Keratinocyte (primary cell): ENCODE data around the gene CNIH2. TPM values are rescaled to one million over a fixed set of nuclear protein-coding genes. Genes with fewer than 3 reads are reported as not detected.

Source experiments
- DNase-seq: peaks from one replicate; pipeline ENCODE4 v3.0.0-alpha.2; 2011; ENCODE audit warnings: low read depth, missing footprints, low spot score
- FAIRE-seq: peaks from 2 replicates; lab custom pipeline; 2011; peaks lifted over from hg19 to GRCh38; lab: Jason Lieb, UNC
- H2AFZ ChIP-seq: 2 replicates; pipeline ENCODE4 v1.6.0; 2012; ENCODE audit warnings: low read length, control low read depth, inconsistent platforms; ENCODE audit not compliant: control insufficient read depth
- H3K27ac ChIP-seq: 2 replicates; pipeline ENCODE4 v1.5.1; 2011; ENCODE audit warnings: low read length; ENCODE audit not compliant: control insufficient read depth, insufficient read depth
- H3K27me3 ChIP-seq: 3 replicates; pipeline ENCODE4 v1.6.0; 2011; ENCODE audit warnings: low read length; ENCODE audit not compliant: control insufficient read depth, insufficient read depth; ENCODE audit errors: extremely low read depth
- H3K36me3 ChIP-seq, 2 experiments: 2 replicates in 1 of 2; 3 replicates in 1 of 2; pipeline ENCODE4 v1.5.1; 2011; ENCODE audit warnings: low read length in 2 of 2, mild to moderate bottlenecking in 1 of 2; ENCODE audit not compliant: control insufficient read depth in 2 of 2, insufficient read depth in 2 of 2; ENCODE audit errors: extremely low read depth in 1 of 2
- H3K4me1 ChIP-seq: 3 replicates; pipeline ENCODE4 v1.5.1; 2011; ENCODE audit warnings: low read length; ENCODE audit not compliant: control insufficient read depth, insufficient read depth; ENCODE audit errors: extremely low read depth
- H3K4me2 ChIP-seq: 3 replicates; pipeline ENCODE4 v1.6.0; 2011; ENCODE audit warnings: low read depth, low read length; ENCODE audit not compliant: control insufficient read depth, insufficient read depth; ENCODE audit errors: extremely low read depth
- H3K4me3 ChIP-seq, 3 experiments: fragments of 200-600 bp in 1 of 3; sonication (generic) in 1 of 3; 2 replicates in 2 of 3; 3 replicates in 1 of 3; pipeline ENCODE4 v1.5.1; 2011 to 2016; ENCODE audit warnings: low read length in 3 of 3, mild to moderate bottlenecking in 3 of 3, control low read depth in 2 of 3, inconsistent platforms in 1 of 3, low read depth in 1 of 3, mixed read lengths in 1 of 3, mixed run types in 1 of 3, moderate library complexity in 1 of 3; ENCODE audit not compliant: control insufficient read depth in 2 of 3, insufficient read depth in 2 of 3; ENCODE audit errors: extremely low read depth in 1 of 3
- H3K79me2 ChIP-seq: 2 replicates; pipeline ENCODE4 v1.6.0; 2012; ENCODE audit warnings: low read length; ENCODE audit not compliant: control insufficient read depth, insufficient read depth
- H3K9ac ChIP-seq: 3 replicates; pipeline ENCODE4 v1.6.0; 2011; ENCODE audit warnings: low read length; ENCODE audit not compliant: control insufficient read depth, insufficient read depth; ENCODE audit errors: extremely low read depth
- H3K9me1 ChIP-seq: 3 replicates; pipeline ENCODE4 v1.6.0; 2011; ENCODE audit warnings: low read length; ENCODE audit not compliant: control insufficient read depth, insufficient read depth; ENCODE audit errors: extremely low read depth
- H3K9me3 ChIP-seq: 2 replicates; pipeline ENCODE4 v1.5.1; 2012; ENCODE audit warnings: low read depth, low read length; ENCODE audit not compliant: control insufficient read depth
- H4K20me1 ChIP-seq: 3 replicates; pipeline ENCODE4 v1.6.0; 2011; ENCODE audit warnings: low read length; ENCODE audit not compliant: control insufficient read depth, insufficient read depth; ENCODE audit errors: extremely low read depth
- EZH2 ChIP-seq: IDR thresholded peaks from one replicate; pipeline ENCODE4 v1.6.1; 2012; ENCODE audit warnings: inconsistent platforms, mild to moderate bottlenecking, low read length, moderate library complexity
- dilution Hi-C: fragments of 300-500 bp; cut with MboI; formaldehyde crosslinking; loops from one replicate; pipeline ENCODE4 v1.7.0; 2020; ENCODE audit warnings: low sequenced_read_pairs; ENCODE audit not compliant: extremely low pct_ligation_motif_present
- polyA plus RNA-seq, 5 experiments: library from polyadenylated mRNA; depleted of rRNA in 3 of 5; stranded (reverse) in 3 of 5; stranded (forward) in 1 of 5; unstranded in 1 of 5; fragments of >200 nt; gene quantifications; 1 replicate in 1 of 5; 2 replicates in 3 of 5; 3 replicates in 1 of 5; pipeline versions ENCODE4 v1.2.1 to v1.2.3, GENCODE V29; 2011 to 2012; ENCODE audit warnings: missing spikeins in 2 of 5, low read depth in 1 of 5, low replicate concordance in 1 of 5
- TF ChIP-seq, protein P1 (sequence below), 3 experiments: IDR thresholded peaks in 1 of 3; conservative IDR thresholded peaks in 1 of 3; optimal IDR thresholded peaks in 1 of 3; 2 replicates in 2 of 3; 3 replicates in 1 of 3; pipeline versions ENCODE3 to v1.5.1; 2011; ENCODE audit warnings: low read length in 3 of 3, mild to moderate bottlenecking in 3 of 3, moderate library complexity in 2 of 3, control low read depth in 1 of 3, inconsistent platforms in 1 of 3; ENCODE audit not compliant: insufficient read depth in 2 of 3; ENCODE audit errors: extremely low read depth in 1 of 3

The CNIH2 gene
- polyA plus RNA-seq, 1 donor (not counting 4 experiments of a cell fraction or from before 2014, with no cell fraction given): 0.17 TPM

DNA sequence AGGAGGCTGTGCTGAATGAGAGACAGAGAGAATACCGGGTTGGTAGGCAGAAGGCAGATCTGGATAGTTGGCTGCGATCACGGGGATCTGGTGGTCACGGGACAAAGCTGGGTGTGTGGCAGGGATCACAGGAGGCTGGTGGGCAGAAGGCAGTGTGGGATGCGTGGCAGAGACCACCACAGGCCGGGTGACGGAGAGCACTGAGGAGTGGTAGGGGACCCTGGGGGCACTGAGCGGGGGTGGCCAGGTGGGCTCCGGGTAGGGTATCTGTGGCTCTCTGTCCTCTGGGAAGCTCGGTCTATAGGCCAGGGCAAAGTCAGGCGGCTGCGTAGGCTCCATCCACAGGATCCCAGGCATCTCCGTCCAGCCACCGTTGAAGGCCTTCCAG lies 37.5 kb downstream of the CNIH2 start:
- no peak overlapping the region for H2AFZ ChIP-seq
- H3K9ac ChIP-seq: no peak overlapping the region
- peaks cover 16% of the 10 kb centered on the region for H3K4me1 ChIP-seq
- no peaks in the 10 kb centered on the region for H3K9me3 ChIP-seq
- no peaks in the 10 kb centered on the region for H3K79me2 ChIP-seq
- H3K36me3 ChIP-seq: no peaks in the 10 kb centered on the region
- no peaks in the 10 kb centered on the region for H3K9me1 ChIP-seq
- FAIRE-seq: no peak
- H3K4me2 ChIP-seq: no peak overlapping the region
- no peak overlapping the region for H3K4me3 ChIP-seq
- H4K20me1 ChIP-seq: no peaks in the 10 kb centered on the region
- TF ChIP-seq, protein P1, sequence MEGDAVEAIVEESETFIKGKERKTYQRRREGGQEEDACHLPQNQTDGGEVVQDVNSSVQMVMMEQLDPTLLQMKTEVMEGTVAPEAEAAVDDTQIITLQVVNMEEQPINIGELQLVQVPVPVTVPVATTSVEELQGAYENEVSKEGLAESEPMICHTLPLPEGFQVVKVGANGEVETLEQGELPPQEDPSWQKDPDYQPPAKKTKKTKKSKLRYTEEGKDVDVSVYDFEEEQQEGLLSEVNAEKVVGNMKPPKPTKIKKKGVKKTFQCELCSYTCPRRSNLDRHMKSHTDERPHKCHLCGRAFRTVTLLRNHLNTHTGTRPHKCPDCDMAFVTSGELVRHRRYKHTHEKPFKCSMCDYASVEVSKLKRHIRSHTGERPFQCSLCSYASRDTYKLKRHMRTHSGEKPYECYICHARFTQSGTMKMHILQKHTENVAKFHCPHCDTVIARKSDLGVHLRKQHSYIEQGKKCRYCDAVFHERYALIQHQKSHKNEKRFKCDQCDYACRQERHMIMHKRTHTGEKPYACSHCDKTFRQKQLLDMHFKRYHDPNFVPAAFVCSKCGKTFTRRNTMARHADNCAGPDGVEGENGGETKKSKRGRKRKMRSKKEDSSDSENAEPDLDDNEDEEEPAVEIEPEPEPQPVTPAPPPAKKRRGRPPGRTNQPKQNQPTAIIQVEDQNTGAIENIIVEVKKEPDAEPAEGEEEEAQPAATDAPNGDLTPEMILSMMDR (optimal IDR thresholded peaks at IDR 0.05 in 1 of 3, IDR thresholded peaks at IDR 0.05 in 1 of 3, conservative IDR thresholded peaks at IDR 0.05 in 1 of 3; ENCODE audit: extremely low read depth in 1 of 3, insufficient read depth in 2 of 3, low read length in 3 of 3): no peak
- no peak for DNase-seq
- H3K27ac ChIP-seq: no peak overlapping the region
- dilution Hi-C loops: no loop called here
- peaks cover 11% of the 10 kb centered on the region for H3K27me3 ChIP-seq

GRCh38 chr11:66315921-66316811 lies 38.2 kb downstream of the CNIH2 start:
- H3K36me3 ChIP-seq: no peaks in the 10 kb centered on the region
- H4K20me1 ChIP-seq: no peaks in the 10 kb centered on the region
- DNase-seq: no peak
- no peaks in the 10 kb centered on the region for H3K9me1 ChIP-seq
- H3K4me2 ChIP-seq: peak overlapping the region; percentile 16
- peak overlapping the region; percentile 26 for H2AFZ ChIP-seq
- no peak overlapping the region for H3K9ac ChIP-seq
- H3K9me3 ChIP-seq: no peaks in the 10 kb centered on the region
- no peak for FAIRE-seq
- no peak overlapping the region for H3K27ac ChIP-seq
- peaks cover 11% of the 10 kb centered on the region for H3K27me3 ChIP-seq
- dilution Hi-C loops: no loop called here
- no peak overlapping the region for H3K4me3 ChIP-seq
- H3K4me1 ChIP-seq: peaks cover 16% of the 10 kb centered on the region
- TF ChIP-seq, protein P1 (optimal IDR thresholded peaks at IDR 0.05 in 1 of 3, IDR thresholded peaks at IDR 0.05 in 1 of 3, conservative IDR thresholded peaks at IDR 0.05 in 1 of 3; ENCODE audit: extremely low read depth in 1 of 3, insufficient read depth in 2 of 3, low read length in 3 of 3): no peak
- TF ChIP-seq EZH2: no peak
- H3K79me2 ChIP-seq: no peaks in the 10 kb centered on the region
